Astrocyte of the cerebellum (primary cell): ENCODE data around the gene SMIM32.

ENCODE experiments used
- DNase-seq: peaks from one replicate; pipeline ENCODE4 v3.0.0-alpha.2; 2011; ENCODE audit warnings: low read depth
- H3K4me3 ChIP-seq: 2 replicates; pipeline ENCODE4 v1.5.1; 2011; ENCODE audit warnings: mild to moderate bottlenecking, low read depth, low read length, moderate library complexity
- in situ Hi-C: cut with HindIII; loops from 2 replicates; pipeline ENCODE4 v1.10.0; 2017; ENCODE audit warnings: low sequenced_read_pairs
- TF ChIP-seq, protein P1 (sequence below): IDR thresholded peaks from 2 replicates; pipeline ENCODE4 v1.5.1; 2012; ENCODE audit warnings: low read length, low read depth, moderate library complexity, mild to moderate bottlenecking; ENCODE audit errors: missing control alignments

SMIM32 gene

GRCh38 chr5:136192526-136193321 lies at the start of gene SMIM32:
TSS of gene SMIM32 (minus strand) at chr5:136193162. CDS start at chr5:136192524, 638 bp downstream.
- H3K4me3 ChIP-seq, result peak within 1 kb of the TSS; percentile 33
- TF ChIP-seq, protein P1, sequence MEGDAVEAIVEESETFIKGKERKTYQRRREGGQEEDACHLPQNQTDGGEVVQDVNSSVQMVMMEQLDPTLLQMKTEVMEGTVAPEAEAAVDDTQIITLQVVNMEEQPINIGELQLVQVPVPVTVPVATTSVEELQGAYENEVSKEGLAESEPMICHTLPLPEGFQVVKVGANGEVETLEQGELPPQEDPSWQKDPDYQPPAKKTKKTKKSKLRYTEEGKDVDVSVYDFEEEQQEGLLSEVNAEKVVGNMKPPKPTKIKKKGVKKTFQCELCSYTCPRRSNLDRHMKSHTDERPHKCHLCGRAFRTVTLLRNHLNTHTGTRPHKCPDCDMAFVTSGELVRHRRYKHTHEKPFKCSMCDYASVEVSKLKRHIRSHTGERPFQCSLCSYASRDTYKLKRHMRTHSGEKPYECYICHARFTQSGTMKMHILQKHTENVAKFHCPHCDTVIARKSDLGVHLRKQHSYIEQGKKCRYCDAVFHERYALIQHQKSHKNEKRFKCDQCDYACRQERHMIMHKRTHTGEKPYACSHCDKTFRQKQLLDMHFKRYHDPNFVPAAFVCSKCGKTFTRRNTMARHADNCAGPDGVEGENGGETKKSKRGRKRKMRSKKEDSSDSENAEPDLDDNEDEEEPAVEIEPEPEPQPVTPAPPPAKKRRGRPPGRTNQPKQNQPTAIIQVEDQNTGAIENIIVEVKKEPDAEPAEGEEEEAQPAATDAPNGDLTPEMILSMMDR, result no peak
- no peak for DNase-seq

GRCh38 chr5:136242611-136243010 lies 49.6 kb upstream of the SMIM32 start:
- no peak for DNase-seq
- in situ Hi-C loops, result no loop called here
- no peak overlapping the region for H3K4me3 ChIP-seq
- TF ChIP-seq, protein P1, result no peak

More at GRCh38 chr5:136192526-136193321, at the start of gene SMIM32:
- in situ Hi-C loops, result no loop called here

DNA sequence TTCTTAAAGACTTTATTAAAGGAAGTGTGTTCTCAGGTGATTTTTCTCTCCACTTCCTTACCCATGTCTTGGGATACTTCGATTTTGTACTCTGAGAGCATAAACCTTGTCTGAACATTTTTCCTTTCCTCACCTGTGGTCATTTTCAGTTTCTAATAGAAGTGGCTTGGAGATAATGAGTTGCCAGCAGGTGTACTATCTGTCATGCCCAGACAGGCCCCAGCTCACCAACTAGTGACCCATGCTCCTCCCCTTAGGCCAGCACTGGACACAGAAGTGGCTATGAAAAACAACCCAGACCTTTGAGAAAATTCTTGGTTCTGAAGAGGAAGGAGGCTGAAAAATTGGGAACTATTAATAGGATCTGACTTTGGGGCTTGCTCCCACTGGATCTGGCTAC lies 49.2 kb upstream of the SMIM32 start:
- in situ Hi-C loops, result no loop called here
- no peak for DNase-seq
- no peak overlapping the region for H3K4me3 ChIP-seq
- TF ChIP-seq, protein P1, result no peak

DNA sequence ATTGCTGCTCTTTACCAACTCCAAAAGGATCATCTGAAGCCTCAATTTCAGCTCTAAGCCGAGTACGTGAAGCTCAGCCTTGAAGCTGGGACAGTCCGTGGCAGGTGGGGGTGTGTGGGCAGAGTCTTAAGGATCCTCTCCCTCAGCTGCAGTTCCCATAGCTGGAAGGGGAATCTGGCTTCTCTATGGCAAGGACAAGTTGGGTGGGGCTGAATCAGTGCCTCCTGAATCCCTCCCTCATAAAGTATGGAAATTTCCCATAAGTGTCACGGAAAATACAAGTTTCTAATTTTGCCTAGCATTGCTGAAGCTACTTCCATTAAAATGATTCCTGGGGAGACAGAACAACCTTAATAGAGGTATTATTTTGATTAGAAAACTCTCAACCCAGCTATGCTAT lies 47.9 kb upstream of the SMIM32 start:
- no peak for DNase-seq
- H3K4me3 ChIP-seq, result no peak overlapping the region
- in situ Hi-C loops, result no loop called here
- TF ChIP-seq, protein P1, result no peak

- in situ Hi-C loops, result no loop called here
- TF ChIP-seq, protein P1, result no peak
- no peak overlapping the region for H3K4me3 ChIP-seq
- no peak for DNase-seq
Measured at GRCh38 chr5:136236479-136237083, 43.6 kb upstream of the SMIM32 start.

- TF ChIP-seq, protein P1, result no peak
- no peak overlapping the region for H3K4me3 ChIP-seq
- no peak for DNase-seq
- in situ Hi-C loops, result no loop called here
Measured at GRCh38 chr5:136235321-136235720, 42.4 kb upstream of the SMIM32 start.
